ENCODE data around the gene ZC2HC1C. TPM values are rescaled to one million over a fixed set of nuclear protein-coding genes. Genes with fewer than 3 reads are reported as not detected.
A peak's percentile ranks its signal among the peaks of the same experiment; 100 is the strongest.
"Not testable (repeated sequence)": the region's sequence is repeated elsewhere in the genome, so short reads cannot be mapped to it uniquely, and the experiment has no call there.

ZC2HC1C gene
- total RNA-seq, 4 donors from 2014 or later = 0.32 to 5.9 (median 1.2) TPM

- WGBS = 2% methylated on average over 6 of the region's 6 CpGs
- no peak for TF ChIP-seq POLR2AphosphoS5 (IDR thresholded peaks at IDR 0.05)
- Histone ChIP-seq H3K4me3 (peak overlapping the region; percentile 69), H3K4me1 (peaks cover 42% of the 10 kb centered on the region), H3K27ac (peak overlapping the region; percentile 92), H3K9me3 (no peaks in the 10 kb centered on the region), H3K27me3 (no peaks in the 10 kb centered on the region), H3K36me3 (no peaks in the 10 kb centered on the region)
- no peak for DNase-seq (ENCODE audit: low spot score in 2 of 2)
Observed at GRCh38 chr14:75126121-75126544, 56.7 kb downstream of the ZC2HC1C start.

GRCh38 chr14:75126679-75127473 is 57.4 kb downstream of the ZC2HC1C start, which contains the start of gene NEK9:
Gene NEK9, minus strand, starts transcription at chr14:75127048. Its CDS starts 127 bp downstream, at chr14:75126921.
- TF ChIP-seq POLR2A (IDR thresholded peaks at IDR 0.05) (peak in 1 of 2 donors; percentile 89), POLR2AphosphoS5 (IDR thresholded peaks at IDR 0.05) (peak; percentile 64 to 88 (median 83)), EP300 (IDR thresholded peaks at IDR 0.05) (no peak)
- Histone ChIP-seq H3K36me3 (no peaks in the 10 kb centered on the region), H3K4me3 (peak within 1 kb of the TSS; percentile 69), H3K27ac (peak within 1 kb of the TSS; percentile 92), H3K4me1 (peaks cover 42% of the 10 kb centered on the region), H3K27me3 (no peaks in the 10 kb centered on the region), H3K9me3 (no peaks in the 10 kb centered on the region)
- peak; percentile 95 to 96 for DNase-seq (ENCODE audit: low spot score in 2 of 2)
- 0% methylated on average over 9 of the region's 76 CpGs for WGBS

- peak overlapping the region; percentile 92 for H3K27ac ChIP-seq
- WGBS = 47% methylated on average over 16 of the region's 16 CpGs
- not testable (repeated sequence) for H3K9me3 ChIP-seq; H3K27me3 ChIP-seq; DNase-seq (ENCODE audit: low spot score in 2 of 2); H3K36me3 ChIP-seq
- H3K4me1 ChIP-seq = peaks cover 43% of the 10 kb centered on the region
- peak overlapping the region; percentile 69 for H3K4me3 ChIP-seq
Observed at GRCh38 chr14:75127474-75127820, 58.0 kb downstream of the ZC2HC1C start.

GRCh38 chr14:75127903-75128595 is 58.6 kb downstream of the ZC2HC1C start:
- peaks cover 49% of the 10 kb centered on the region for H3K4me1 ChIP-seq
- H3K27ac ChIP-seq = peak overlapping the region; percentile 92
- no peaks in the 10 kb centered on the region for H3K9me3 ChIP-seq
- 67% methylated on average over 10 of the region's 10 CpGs for WGBS
- no peaks in the 10 kb centered on the region for H3K27me3 ChIP-seq
- no peaks in the 10 kb centered on the region for H3K36me3 ChIP-seq
- peak overlapping the region; percentile 69 for H3K4me3 ChIP-seq
- DNase-seq (ENCODE audit: low spot score in 2 of 2) = no peak
- no peak for TF ChIP-seq CTCF (IDR thresholded peaks at IDR 0.05)
- no peak for TF ChIP-seq POLR2AphosphoS5 (IDR thresholded peaks at IDR 0.05)
- TF ChIP-seq EP300 (IDR thresholded peaks at IDR 0.05) = no peak
- no peak for TF ChIP-seq POLR2A (IDR thresholded peaks at IDR 0.05)

- H3K4me3 ChIP-seq = no peak overlapping the region
- H3K27me3 ChIP-seq = no peaks in the 10 kb centered on the region
- TF ChIP-seq EP300 (IDR thresholded peaks at IDR 0.05) = no peak
- TF ChIP-seq POLR2AphosphoS5 (IDR thresholded peaks at IDR 0.05) = no peak
- TF ChIP-seq POLR2A (IDR thresholded peaks at IDR 0.05) = no peak
- no peak for TF ChIP-seq CTCF (IDR thresholded peaks at IDR 0.05)
- no peak for DNase-seq (ENCODE audit: low spot score in 2 of 2)
- peaks cover 51% of the 10 kb centered on the region for H3K4me1 ChIP-seq
- no peak overlapping the region for H3K27ac ChIP-seq
- no peaks in the 10 kb centered on the region for H3K9me3 ChIP-seq
- 83% methylated on average over 5 of the region's 5 CpGs for WGBS
- H3K36me3 ChIP-seq = peaks cover 5% of the 10 kb centered on the region
Observed at GRCh38 chr14:75128596-75128990, 59.2 kb downstream of the ZC2HC1C start.

Other genes starting within 250 kb of the ZC2HC1C start
- under 1 TPM in 3 of 4 donors, not detected in 1; 0.10 to 0.97 (median 0.11) TPM for gene PROX2, start 193.5 kb upstream of the ZC2HC1C start, total RNA-seq
- 100 to 1,000 TPM in 1 of 4 donors, 10 to 100 TPM in 3; 79.1 to 190 (median 97.2) TPM for gene DLST, start 187.7 kb upstream of the ZC2HC1C start, total RNA-seq
- gene RPS6KL1, start 146.4 kb upstream of the ZC2HC1C start, total RNA-seq = 1 to 10 TPM in 3 of 4 donors, under 1 TPM in 1; 0.86 to 7.5 (median 1.8) TPM
- 10 to 100 TPM in 1 of 4 donors, 1 to 10 TPM in 3; 3.5 to 10.5 (median 7.9) TPM for gene PGF, start 114.0 kb upstream of the ZC2HC1C start, total RNA-seq
- gene EIF2B2, start 66.7 kb upstream of the ZC2HC1C start, total RNA-seq = 10 to 100 TPM; 28.9 to 46.2 (median 33.8) TPM
- 10 to 100 TPM in 3 of 4 donors, 1 to 10 TPM in 1; 8.6 to 27.0 (median 14.1) TPM for gene MLH3, start 18.2 kb upstream of the ZC2HC1C start, total RNA-seq
- gene ACYP1, start 5.6 kb upstream of the ZC2HC1C start, total RNA-seq = 10 to 100 TPM; 19.2 to 40.6 (median 23.0) TPM
- 10 to 100 TPM; 22.2 to 58.3 (median 34.3) TPM for gene NEK9, start 57.4 kb downstream of the ZC2HC1C start, total RNA-seq
- gene TMED10, start 107.0 kb downstream of the ZC2HC1C start, total RNA-seq = 100 to 1,000 TPM; 123 to 235 (median 198) TPM
- gene FOS, start 209.2 kb downstream of the ZC2HC1C start, total RNA-seq = 1,000 to 10,000 TPM; 2,120 to 3,987 (median 3,212) TPM